Measurements from ENCODE around the gene ORMDL3.

Gene ORMDL3
- 3.8 to 21.8 (median 15.6) reads per million in 18 experiments for total RNA-seq

GRCh38 chr17:39927101-39927928 is at the start of gene ORMDL3, which contains the start of gene LRRC3C:
Gene ORMDL3 (minus strand): TSS chr17:39927601. CDS start chr17:39924203, 3,398 bp downstream.
Gene LRRC3C (plus strand): TSS chr17:39927732. CDS start chr17:39941524, 13,792 bp downstream.
- DNase-seq = peak; percentile 92 to 94

- no peak for DNase-seq
These were observed 48.4 kb upstream of the ORMDL3 start for GRCh38 chr17:39975801-39976200.

GRCh38 chr17:39974433-39974832 is 47.0 kb upstream of the ORMDL3 start:
- DNase-seq = no peak

- no peak for DNase-seq
These were observed 46.1 kb upstream of the ORMDL3 start for GRCh38 chr17:39973496-39973895.

GRCh38 chr17:39972271-39972670 is 44.9 kb upstream of the ORMDL3 start:
- peak; percentile 84 to 89 for DNase-seq

- DNase-seq = no peak
These were observed 43.7 kb upstream of the ORMDL3 start for GRCh38 chr17:39971076-39971603.

- DNase-seq = no peak
These were observed 42.8 kb upstream of the ORMDL3 start for GRCh38 chr17:39970157-39970692.

GRCh38 chr17:39969375-39969774 is 42.0 kb upstream of the ORMDL3 start:
- DNase-seq = peak; percentile 55 to 73

- no peak for DNase-seq
These were observed 41.4 kb upstream of the ORMDL3 start for GRCh38 chr17:39968761-39969160.

- no peak for DNase-seq
These were observed 39.4 kb upstream of the ORMDL3 start for GRCh38 chr17:39966771-39967170.

- DNase-seq = no peak
These were observed 37.8 kb upstream of the ORMDL3 start for GRCh38 chr17:39965017-39965699.

- DNase-seq = no peak
These were observed 36.4 kb upstream of the ORMDL3 start for GRCh38 chr17:39963829-39964228.

- no peak for DNase-seq
These were observed 35.3 kb upstream of the ORMDL3 start, which contains the start of gene GSDMA for GRCh38 chr17:39962642-39963220. Gene GSDMA (plus strand): TSS chr17:39963004. CDS start chr17:39965688, 2,684 bp downstream.

GRCh38 chr17:39960524-39961041 is 33.2 kb upstream of the ORMDL3 start:
- DNase-seq = no peak

- DNase-seq = no peak
These were observed 28.4 kb upstream of the ORMDL3 start for GRCh38 chr17:39955726-39956225.

- no peak for DNase-seq
These were observed 27.5 kb upstream of the ORMDL3 start for GRCh38 chr17:39954876-39955275.

- DNase-seq = no peak
These were observed 26.1 kb upstream of the ORMDL3 start for GRCh38 chr17:39953471-39953888.

- DNase-seq = peak; percentile 73 to 92
These were observed 25.5 kb upstream of the ORMDL3 start for GRCh38 chr17:39952680-39953470.

- no peak for DNase-seq
These were observed 24.7 kb upstream of the ORMDL3 start for GRCh38 chr17:39951924-39952679.

GRCh38 chr17:39950871-39951348 is 23.5 kb upstream of the ORMDL3 start:
- no peak for DNase-seq

Data from inflammatory macrophage (primary cell).